SK-N-MC (cell line): ENCODE results near the gene ABCA10.

Experiments used
- DNase-seq: peaks from one replicate; pipeline ENCODE4 v3.0.0-alpha.2; 2011; ENCODE audit warnings: low read depth, low spot score
- H3K27ac ChIP-seq: fragments of 200-600 bp; sonication (generic); 2 replicates; pipeline ENCODE4 v1.5.1; 2016; ENCODE audit warnings: mixed run types
- H3K36me3 ChIP-seq: fragments of 200-600 bp; sonication (generic); 2 replicates; pipeline ENCODE4 v1.6.1; 2017; ENCODE audit warnings: antibody characterized with exemption, low read length, mixed read lengths; ENCODE audit not compliant: insufficient read depth
- H3K4me3 ChIP-seq: fragments of 200-600 bp; sonication (generic); 2 replicates; pipeline ENCODE4 v1.5.1; 2016
- H3K9ac ChIP-seq: fragments of 200-600 bp; sonication (generic); 2 replicates; pipeline ENCODE4 v1.8.0; 2017; ENCODE audit warnings: mixed run types, mixed read lengths; ENCODE audit not compliant: insufficient read length
- H3K9me3 ChIP-seq: fragments of 200-600 bp; sonication (generic); 2 replicates; pipeline ENCODE4 v1.6.1; 2017; ENCODE audit warnings: low read depth, mild to moderate bottlenecking, antibody characterized with exemption, low read length, moderate library complexity, mixed read lengths
- EZH2 ChIP-seq: fragments of 200-600 bp; sonication (generic); IDR thresholded peaks from one replicate; pipeline ENCODE4 v1.6.1; 2017; ENCODE audit warnings: antibody characterized with exemption
- FOXP2 ChIP-seq: optimal IDR thresholded peaks from 2 replicates; pipeline ENCODE3; 2011; ENCODE audit warnings: mild to moderate bottlenecking, moderate library complexity; ENCODE audit not compliant: insufficient read depth; ENCODE audit errors: extremely low read length, control extremely low read depth
- POLR2AphosphoS5 ChIP-seq: IDR thresholded peaks from 2 replicates; pipeline ENCODE4 v1.6.1; 2012; ENCODE audit warnings: mild to moderate bottlenecking, low read depth, low read length, borderline replicate concordance

ABCA10 gene

GRCh38 chr17:69144331-69145255, 84.0 kb downstream of the ABCA10 start:
- no peak for DNase-seq
- Histone ChIP-seq H3K27ac (no peak overlapping the region), H3K36me3 (no peaks in the 10 kb centered on the region), H3K9me3 (no peaks in the 10 kb centered on the region), H3K4me3 (no peak overlapping the region), H3K9ac (no peak overlapping the region)
- TF ChIP-seq EZH2 (no peak), POLR2AphosphoS5 (no peak), FOXP2 (no peak)

GRCh38 chr17:69143683-69144231, 84.9 kb downstream of the ABCA10 start:
- TF ChIP-seq POLR2AphosphoS5 (no peak), EZH2 (no peak), FOXP2 (no peak)

GRCh38 chr17:69143151-69143550, 85.5 kb downstream of the ABCA10 start:
- no peaks in the 10 kb centered on the region for H3K36me3 ChIP-seq
- H3K9me3 ChIP-seq: no peaks in the 10 kb centered on the region
- no peak for DNase-seq
- no peak overlapping the region for H3K4me3 ChIP-seq
- H3K27ac ChIP-seq: 0 out of 2 replicates have a peak overlapping the region, but pooled peaks have one; percentile 42
- H3K9ac ChIP-seq: no peak overlapping the region
- no peak for TF ChIP-seq FOXP2
- no peak for TF ChIP-seq EZH2
- no peak for TF ChIP-seq POLR2AphosphoS5

More at GRCh38 chr17:69143683-69144231, 84.9 kb downstream of the ABCA10 start:
- Histone ChIP-seq H3K36me3 (no peaks in the 10 kb centered on the region), H3K27ac (no peak overlapping the region), H3K9ac (no peak overlapping the region), H3K4me3 (no peak overlapping the region), H3K9me3 (no peaks in the 10 kb centered on the region)
- DNase-seq: no peak

GRCh38 chr17:69142175-69142802, 86.3 kb downstream of the ABCA10 start:
- TF ChIP-seq POLR2AphosphoS5 (peak; percentile 38; the same call in 1 of the 2 replicates), FOXP2 (no peak), EZH2 (no peak)
- no peaks in the 10 kb centered on the region for H3K9me3 ChIP-seq
- DNase-seq: peak; percentile 57
- peak overlapping the region; percentile 66 for H3K4me3 ChIP-seq
- no peaks in the 10 kb centered on the region for H3K36me3 ChIP-seq
- H3K27ac ChIP-seq: peak overlapping the region; percentile 96
- peak overlapping the region; percentile 67 for H3K9ac ChIP-seq

GRCh38 chr17:69141431-69142174, 87.0 kb downstream of the ABCA10 start, which contains the start of gene ABCA6:
ABCA6 (minus strand) TSS chr17:69141895; CDS start chr17:69140703, 1,192 bp downstream.
- peak within 1 kb of the TSS; percentile 96 for H3K27ac ChIP-seq
- TF ChIP-seq FOXP2 (no peak), POLR2AphosphoS5 (no peak), EZH2 (no peak)
- H3K36me3 ChIP-seq: no peaks in the 10 kb centered on the region
- peak within 1 kb of the TSS; percentile 66 for H3K4me3 ChIP-seq
- peak within 1 kb of the TSS; percentile 67 for H3K9ac ChIP-seq
- no peak for DNase-seq
- no peaks in the 10 kb centered on the region for H3K9me3 ChIP-seq

GRCh38 chr17:69134112-69134511, 94.5 kb downstream of the ABCA10 start:
- H3K4me3 ChIP-seq: no peak overlapping the region
- no peak for TF ChIP-seq POLR2AphosphoS5
- no peak for TF ChIP-seq EZH2
- no peak for TF ChIP-seq FOXP2
- no peak for DNase-seq
- no peaks in the 10 kb centered on the region for H3K36me3 ChIP-seq
- no peak overlapping the region for H3K9ac ChIP-seq
- H3K27ac ChIP-seq: no peak overlapping the region
- H3K9me3 ChIP-seq: no peaks in the 10 kb centered on the region

GRCh38 chr17:69130627-69131296, 97.9 kb downstream of the ABCA10 start:
- no peak for DNase-seq
- Histone ChIP-seq H3K4me3 (no peak overlapping the region), H3K9ac (no peak overlapping the region), H3K27ac (no peak overlapping the region), H3K36me3 (no peaks in the 10 kb centered on the region), H3K9me3 (no peaks in the 10 kb centered on the region)
- no peak for TF ChIP-seq POLR2AphosphoS5
- no peak for TF ChIP-seq EZH2
- no peak for TF ChIP-seq FOXP2
